Dermis lymphatic vessel endothelial cell (primary cell): ENCODE measurements around the gene TMEM161B. TPM values are rescaled to one million over a fixed set of nuclear protein-coding genes. Genes with fewer than 3 reads are reported as not detected.

Source experiments
- total RNA-seq: library from RNA; depleted of rRNA; stranded (reverse); fragments of >200 nt; gene quantifications from 2 replicates; pipeline ENCODE4 v1.2.1, GENCODE V29; 2014

The TMEM161B gene
- 9.8 and 10.4 TPM in 2 replicates for total RNA-seq

DNA sequence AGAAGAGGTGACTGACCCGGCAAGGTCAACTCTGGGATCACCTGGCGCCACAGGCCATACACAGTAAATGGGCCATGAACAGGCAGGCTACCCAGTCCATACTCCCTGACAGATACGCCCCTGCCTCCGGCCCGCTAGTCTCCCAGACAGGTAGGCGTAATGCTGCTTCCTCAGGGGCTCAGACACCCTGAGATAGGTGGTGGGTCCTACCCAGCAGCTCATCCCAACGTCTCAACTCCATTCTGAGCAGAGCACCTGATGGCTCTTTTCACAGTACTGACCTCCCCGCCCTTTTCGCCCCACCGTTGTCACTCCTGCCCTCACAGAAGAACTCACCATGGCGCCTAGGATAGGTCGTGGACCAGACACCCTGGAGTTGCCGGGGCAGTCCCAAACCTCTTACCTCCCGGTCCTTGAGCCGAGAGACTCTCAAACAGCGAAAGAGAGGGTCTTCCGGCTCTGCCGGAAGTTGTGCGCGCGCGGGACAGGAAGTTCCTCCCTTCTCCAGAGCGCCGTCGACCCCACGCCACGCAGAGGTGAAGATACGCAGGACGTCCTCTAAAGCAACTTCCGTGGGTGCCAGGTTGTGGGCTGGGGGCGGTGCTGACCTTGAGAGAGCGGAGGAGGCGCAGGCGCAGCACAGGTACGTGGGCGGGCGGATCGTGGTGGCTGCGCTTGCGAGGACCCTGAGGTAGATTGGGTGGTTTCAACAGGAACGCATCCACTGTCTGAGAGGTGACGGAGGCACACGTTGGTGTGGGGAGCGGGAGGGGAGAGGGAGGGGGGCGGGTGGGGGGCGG, at the start of gene TMEM161B:
TSS of gene TMEM161B (minus strand) at position 461 of the 800 bp plus-strand sequence. CDS start at position 339, 122 bp downstream.

